Measurements from ENCODE around the gene LBR. TPM values are rescaled to one million over a fixed set of nuclear protein-coding genes. Genes with fewer than 3 reads are reported as not detected.
"Not testable (repeated sequence)": the region's sequence is repeated elsewhere in the genome, so short reads cannot be mapped to it uniquely, and the experiment has no call there.

The LBR gene
- total and polyA plus RNA-seq, 2 donors from 2014 or later = 13.1 to 80.2 TPM

DNA sequence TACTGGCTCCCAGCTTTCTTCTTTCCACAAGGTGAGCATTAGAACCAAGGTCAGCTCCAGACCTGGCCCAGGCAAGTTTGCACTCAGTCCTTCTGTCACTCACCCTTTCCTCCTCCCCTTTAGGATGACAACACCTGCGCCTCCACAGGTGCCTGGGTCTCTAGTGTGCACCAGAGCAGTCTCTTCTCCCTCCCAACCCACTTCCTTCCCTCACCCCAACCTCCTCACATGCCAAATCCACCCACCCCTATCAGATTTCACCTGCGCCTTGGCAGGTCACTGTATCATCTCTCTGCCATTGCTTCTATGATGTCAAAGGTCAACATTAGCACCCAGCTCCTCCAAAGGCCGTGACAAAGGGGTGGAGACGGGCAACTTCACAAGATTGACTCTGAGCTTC is 38.0 kb downstream of the LBR start:
- Histone ChIP-seq H3K36me3 (ENCODE audit: control insufficient read depth in 2 of 3, insufficient read depth in 3 of 3, low read length in 3 of 3) (no peaks in the 10 kb centered on the region), H3K9ac (ENCODE audit: low read length in 3 of 3) (no peak overlapping the region), H3K4me1 (ENCODE audit: control insufficient read depth in 2 of 3, insufficient read depth in 2 of 3, low read depth in 1 of 3, low read length in 3 of 3) (no peaks in the 10 kb centered on the region), H3K27me3 (ENCODE audit: control insufficient read depth, insufficient read depth, low read length) (no peaks in the 10 kb centered on the region), H3K9me3 (ENCODE audit: control insufficient read depth in 2 of 3, insufficient read depth in 1 of 3, low read length in 3 of 3) (no peaks in the 10 kb centered on the region), H3K27ac (ENCODE audit: low read depth in 2 of 2, low read length in 2 of 2) (no peak overlapping the region), H3K4me3 (ENCODE audit: low read length in 3 of 3) (no peak overlapping the region)
- FAIRE-seq (no peak), DNase-seq (no peak)
- TF ChIP-seq, protein P1, sequence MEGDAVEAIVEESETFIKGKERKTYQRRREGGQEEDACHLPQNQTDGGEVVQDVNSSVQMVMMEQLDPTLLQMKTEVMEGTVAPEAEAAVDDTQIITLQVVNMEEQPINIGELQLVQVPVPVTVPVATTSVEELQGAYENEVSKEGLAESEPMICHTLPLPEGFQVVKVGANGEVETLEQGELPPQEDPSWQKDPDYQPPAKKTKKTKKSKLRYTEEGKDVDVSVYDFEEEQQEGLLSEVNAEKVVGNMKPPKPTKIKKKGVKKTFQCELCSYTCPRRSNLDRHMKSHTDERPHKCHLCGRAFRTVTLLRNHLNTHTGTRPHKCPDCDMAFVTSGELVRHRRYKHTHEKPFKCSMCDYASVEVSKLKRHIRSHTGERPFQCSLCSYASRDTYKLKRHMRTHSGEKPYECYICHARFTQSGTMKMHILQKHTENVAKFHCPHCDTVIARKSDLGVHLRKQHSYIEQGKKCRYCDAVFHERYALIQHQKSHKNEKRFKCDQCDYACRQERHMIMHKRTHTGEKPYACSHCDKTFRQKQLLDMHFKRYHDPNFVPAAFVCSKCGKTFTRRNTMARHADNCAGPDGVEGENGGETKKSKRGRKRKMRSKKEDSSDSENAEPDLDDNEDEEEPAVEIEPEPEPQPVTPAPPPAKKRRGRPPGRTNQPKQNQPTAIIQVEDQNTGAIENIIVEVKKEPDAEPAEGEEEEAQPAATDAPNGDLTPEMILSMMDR (IDR thresholded peaks at IDR 0.05; ENCODE audit: borderline replicate concordance, extremely low read depth, insufficient read depth) = no peak
- intact Hi-C loops (cut with DNase I) = no loop called here

DNA sequence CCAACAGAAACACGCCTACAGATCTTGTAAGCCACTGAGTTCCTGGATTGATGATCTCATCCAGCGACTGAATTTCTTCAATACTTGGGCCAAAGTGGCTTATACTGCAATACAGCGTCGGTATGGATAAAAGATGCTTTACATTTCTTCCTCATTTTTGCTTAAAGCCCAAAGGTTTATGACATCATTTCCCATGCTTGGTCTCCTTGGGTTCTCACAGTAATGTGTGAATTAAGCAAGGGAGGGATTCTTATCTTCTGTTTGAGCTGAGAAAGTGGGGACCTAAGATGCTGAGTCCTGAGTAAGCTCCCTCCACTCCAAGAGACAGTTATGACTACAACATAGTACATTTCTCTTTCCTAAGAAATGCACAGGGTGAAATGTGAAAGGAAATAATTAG is 39.5 kb downstream of the LBR start:
- Histone ChIP-seq H3K4me1 (ENCODE audit: control insufficient read depth in 2 of 3, insufficient read depth in 2 of 3, low read depth in 1 of 3, low read length in 3 of 3) (no peaks in the 10 kb centered on the region), H3K9ac (ENCODE audit: low read length in 3 of 3) (no peak overlapping the region), H3K27me3 (ENCODE audit: control insufficient read depth, insufficient read depth, low read length) (no peaks in the 10 kb centered on the region), H3K9me3 (ENCODE audit: control insufficient read depth in 2 of 3, insufficient read depth in 1 of 3, low read length in 3 of 3) (no peaks in the 10 kb centered on the region), H3K27ac (ENCODE audit: low read depth in 2 of 2, low read length in 2 of 2) (no peak overlapping the region), H3K36me3 (ENCODE audit: control insufficient read depth in 2 of 3, insufficient read depth in 3 of 3, low read length in 3 of 3) (no peaks in the 10 kb centered on the region), H3K4me3 (ENCODE audit: low read length in 3 of 3) (no peak overlapping the region)
- TF ChIP-seq, protein P1 (IDR thresholded peaks at IDR 0.05; ENCODE audit: borderline replicate concordance, extremely low read depth, insufficient read depth) = no peak
- intact Hi-C loops (cut with DNase I) = no loop called here
- FAIRE-seq (no peak), DNase-seq (no peak)

DNA sequence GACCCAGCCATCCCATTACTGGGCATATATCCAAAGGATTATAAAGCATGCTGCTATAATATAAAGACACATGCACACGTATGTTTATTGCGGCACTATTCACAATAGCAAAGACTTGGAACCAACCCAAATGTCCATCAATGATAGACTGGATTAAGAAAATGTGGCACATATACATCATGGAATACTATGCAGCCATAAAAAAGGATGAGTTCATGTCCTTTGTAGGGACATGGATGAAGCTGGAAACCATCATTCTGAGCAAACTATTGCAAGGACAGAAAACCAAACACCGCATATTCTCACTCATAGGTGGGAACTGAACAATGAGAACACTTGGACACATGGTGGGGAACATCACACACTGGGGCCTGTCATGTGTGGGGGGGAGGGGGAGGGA is 41.0 kb downstream of the LBR start:
- DNase-seq; H3K9ac ChIP-seq (ENCODE audit: low read length in 3 of 3); intact Hi-C loops (cut with DNase I); H3K9me3 ChIP-seq (ENCODE audit: control insufficient read depth in 2 of 3, insufficient read depth in 1 of 3, low read length in 3 of 3); H3K27me3 ChIP-seq (ENCODE audit: control insufficient read depth, insufficient read depth, low read length); H3K27ac ChIP-seq (ENCODE audit: low read depth in 2 of 2, low read length in 2 of 2); H3K4me3 ChIP-seq (ENCODE audit: low read length in 3 of 3); FAIRE-seq; H3K4me1 ChIP-seq (ENCODE audit: control insufficient read depth in 2 of 3, insufficient read depth in 2 of 3, low read depth in 1 of 3, low read length in 3 of 3); H3K36me3 ChIP-seq (ENCODE audit: control insufficient read depth in 2 of 3, insufficient read depth in 3 of 3, low read length in 3 of 3): not testable (repeated sequence)

DNA sequence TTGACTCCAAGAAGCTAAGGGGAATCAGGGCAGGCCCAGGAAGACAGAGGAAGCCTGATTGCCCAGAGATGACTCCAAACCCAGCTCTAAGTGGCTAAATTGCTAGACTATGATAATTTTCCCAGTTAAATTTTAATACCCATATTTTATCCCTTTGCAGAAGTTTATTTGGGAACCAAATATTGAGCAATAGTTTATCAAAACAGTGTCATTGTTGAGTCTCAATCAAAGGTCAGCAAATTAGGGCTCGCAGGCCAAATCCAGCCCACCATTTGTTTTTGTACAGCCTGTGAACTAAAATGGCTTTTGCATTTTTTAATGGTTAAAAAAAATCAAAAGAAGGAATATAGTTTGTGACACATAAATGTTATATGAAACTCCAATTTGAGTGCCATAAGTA is 47.1 kb downstream of the LBR start:
- intact Hi-C loops (cut with DNase I) = no loop called here
- H3K9ac ChIP-seq (ENCODE audit: low read length in 3 of 3) = no peak overlapping the region
- no peak overlapping the region for H3K27ac ChIP-seq (ENCODE audit: low read depth in 2 of 2, low read length in 2 of 2)
- DNase-seq = no peak
- no peaks in the 10 kb centered on the region for H3K9me3 ChIP-seq (ENCODE audit: control insufficient read depth in 2 of 3, insufficient read depth in 1 of 3, low read length in 3 of 3)
- H3K4me3 ChIP-seq (ENCODE audit: low read length in 3 of 3) = no peak overlapping the region
- no peak for FAIRE-seq
- TF ChIP-seq, protein P1 (IDR thresholded peaks at IDR 0.05; ENCODE audit: borderline replicate concordance, extremely low read depth, insufficient read depth) = no peak
- no peaks in the 10 kb centered on the region for H3K36me3 ChIP-seq (ENCODE audit: control insufficient read depth in 2 of 3, insufficient read depth in 3 of 3, low read length in 3 of 3)
- no peaks in the 10 kb centered on the region for H3K27me3 ChIP-seq (ENCODE audit: control insufficient read depth, insufficient read depth, low read length)
- no peaks in the 10 kb centered on the region for H3K4me1 ChIP-seq (ENCODE audit: control insufficient read depth in 2 of 3, insufficient read depth in 2 of 3, low read depth in 1 of 3, low read length in 3 of 3)
